Measurements from ENCODE around the gene KCNH2. TPM values are rescaled to one million over a fixed set of nuclear protein-coding genes. Genes with fewer than 3 reads are reported as not detected.

KCNH2 gene
- total RNA-seq, 1 experiment from 2014 or later, result 0.09 TPM

DNA sequence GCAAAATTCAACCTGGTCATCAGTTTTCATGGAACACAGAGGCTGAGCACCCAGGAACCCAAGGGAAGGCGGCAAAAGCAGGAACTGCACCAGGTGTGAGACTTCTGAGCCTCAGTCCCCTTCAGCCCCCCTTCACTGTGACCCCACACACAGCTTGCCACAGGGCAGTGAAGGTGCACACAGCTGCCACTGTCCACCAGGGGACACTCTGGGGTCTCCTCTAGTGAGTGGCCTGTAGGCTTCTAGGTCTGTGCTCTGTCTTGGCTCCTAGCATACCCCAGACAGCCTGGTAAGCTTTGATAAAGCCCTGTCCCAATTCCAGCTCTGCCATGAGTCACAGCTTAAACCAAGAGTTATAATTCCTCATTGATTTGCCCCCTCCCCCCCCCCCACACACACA, 12.1 kb downstream of the KCNH2 start:
- POLR2A ChIA-PET, result no interaction called here
- BruUV-seq (replicated peaks), result no TSS peak
- H3K4me1 Mint-ChIP-seq (ENCODE audit: insufficient read depth, unreplicated experiment), result no peaks in the 10 kb centered on the region
- H3K36me3 Mint-ChIP-seq (ENCODE audit: insufficient read depth, unreplicated experiment), result no peaks in the 10 kb centered on the region
- TF ChIP-seq, protein P1, sequence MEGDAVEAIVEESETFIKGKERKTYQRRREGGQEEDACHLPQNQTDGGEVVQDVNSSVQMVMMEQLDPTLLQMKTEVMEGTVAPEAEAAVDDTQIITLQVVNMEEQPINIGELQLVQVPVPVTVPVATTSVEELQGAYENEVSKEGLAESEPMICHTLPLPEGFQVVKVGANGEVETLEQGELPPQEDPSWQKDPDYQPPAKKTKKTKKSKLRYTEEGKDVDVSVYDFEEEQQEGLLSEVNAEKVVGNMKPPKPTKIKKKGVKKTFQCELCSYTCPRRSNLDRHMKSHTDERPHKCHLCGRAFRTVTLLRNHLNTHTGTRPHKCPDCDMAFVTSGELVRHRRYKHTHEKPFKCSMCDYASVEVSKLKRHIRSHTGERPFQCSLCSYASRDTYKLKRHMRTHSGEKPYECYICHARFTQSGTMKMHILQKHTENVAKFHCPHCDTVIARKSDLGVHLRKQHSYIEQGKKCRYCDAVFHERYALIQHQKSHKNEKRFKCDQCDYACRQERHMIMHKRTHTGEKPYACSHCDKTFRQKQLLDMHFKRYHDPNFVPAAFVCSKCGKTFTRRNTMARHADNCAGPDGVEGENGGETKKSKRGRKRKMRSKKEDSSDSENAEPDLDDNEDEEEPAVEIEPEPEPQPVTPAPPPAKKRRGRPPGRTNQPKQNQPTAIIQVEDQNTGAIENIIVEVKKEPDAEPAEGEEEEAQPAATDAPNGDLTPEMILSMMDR (IDR thresholded peaks at IDR 0.05; ENCODE audit: unreplicated experiment), result no peak
- H3K27me3 Mint-ChIP-seq (ENCODE audit: insufficient read depth, unreplicated experiment), result peaks cover 33% of the 10 kb centered on the region
- CTCF ChIA-PET, result interaction anchor here (0.6 to 2.0 kb wide), 2 partner anchors 89 to 622 kb away, joined by 3 to 4 read pairs; no protein-coding TSS in a partner anchor
- intact Hi-C loops (cut with micrococcal nuclease), result loop anchor here (5.0 kb wide), 2 partner anchors 51 to 146 kb away; no protein-coding TSS in a partner anchor
- H3K9me3 Mint-ChIP-seq (ENCODE audit: unreplicated experiment), result no peaks in the 10 kb centered on the region
- H3K27ac Mint-ChIP-seq (ENCODE audit: low read depth, unreplicated experiment), result no peak overlapping the region
- no peak overlapping the region for H3K4me3 Mint-ChIP-seq (ENCODE audit: unreplicated experiment)
- no peak for DNase-seq (ENCODE audit: unreplicated experiment)

DNA sequence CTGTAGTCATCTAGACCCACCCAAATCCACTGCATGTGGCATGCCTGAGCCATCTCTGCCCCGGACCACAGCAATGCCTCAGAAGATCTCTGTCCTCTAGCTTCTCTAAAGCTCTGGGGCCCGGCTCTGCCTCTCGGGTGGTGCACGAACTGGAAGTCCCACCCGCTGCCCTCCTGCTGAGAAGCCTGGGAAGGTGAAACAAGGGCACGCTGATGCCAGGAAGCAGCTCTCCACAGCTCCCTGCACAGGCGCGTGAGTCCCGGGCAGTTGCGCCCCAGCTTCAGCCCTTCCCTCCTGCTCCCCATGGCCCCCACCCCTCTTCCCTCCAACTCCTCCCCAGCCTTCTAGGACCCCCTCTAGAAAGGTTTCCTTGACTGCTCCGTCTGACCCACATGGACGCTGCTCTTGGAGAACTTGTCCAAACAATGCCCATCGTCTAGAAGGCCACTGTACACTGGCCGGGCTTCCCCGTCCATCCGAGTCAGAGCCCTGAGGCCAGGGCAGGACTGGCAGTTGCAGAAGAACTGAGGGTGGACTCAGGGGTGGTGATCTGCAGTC, 12.8 kb downstream of the KCNH2 start:
- no peaks in the 10 kb centered on the region for H3K36me3 Mint-ChIP-seq (ENCODE audit: insufficient read depth, unreplicated experiment)
- peaks cover 33% of the 10 kb centered on the region for H3K27me3 Mint-ChIP-seq (ENCODE audit: insufficient read depth, unreplicated experiment)
- no peaks in the 10 kb centered on the region for H3K4me1 Mint-ChIP-seq (ENCODE audit: insufficient read depth, unreplicated experiment)
- H3K4me3 Mint-ChIP-seq (ENCODE audit: unreplicated experiment), result no peak overlapping the region
- H3K9me3 Mint-ChIP-seq (ENCODE audit: unreplicated experiment), result no peaks in the 10 kb centered on the region
- TF ChIP-seq, protein P1 (IDR thresholded peaks at IDR 0.05; ENCODE audit: unreplicated experiment), result no peak
- BruUV-seq (replicated peaks), result no TSS peak
- CTCF ChIA-PET, result interaction anchor here (0.5 to 1.3 kb wide), 7 partner anchors 12 to 621 kb away, joined by 3 to 6 read pairs (median 4); no protein-coding TSS in a partner anchor
- no peak overlapping the region for H3K27ac Mint-ChIP-seq (ENCODE audit: low read depth, unreplicated experiment)
- no peak for DNase-seq (ENCODE audit: unreplicated experiment)
- intact Hi-C loops (cut with micrococcal nuclease), result loop anchor here (5.0 kb wide), 2 partner anchors 52 to 147 kb away; no protein-coding TSS in a partner anchor
- POLR2A ChIA-PET, result no interaction called here

DNA sequence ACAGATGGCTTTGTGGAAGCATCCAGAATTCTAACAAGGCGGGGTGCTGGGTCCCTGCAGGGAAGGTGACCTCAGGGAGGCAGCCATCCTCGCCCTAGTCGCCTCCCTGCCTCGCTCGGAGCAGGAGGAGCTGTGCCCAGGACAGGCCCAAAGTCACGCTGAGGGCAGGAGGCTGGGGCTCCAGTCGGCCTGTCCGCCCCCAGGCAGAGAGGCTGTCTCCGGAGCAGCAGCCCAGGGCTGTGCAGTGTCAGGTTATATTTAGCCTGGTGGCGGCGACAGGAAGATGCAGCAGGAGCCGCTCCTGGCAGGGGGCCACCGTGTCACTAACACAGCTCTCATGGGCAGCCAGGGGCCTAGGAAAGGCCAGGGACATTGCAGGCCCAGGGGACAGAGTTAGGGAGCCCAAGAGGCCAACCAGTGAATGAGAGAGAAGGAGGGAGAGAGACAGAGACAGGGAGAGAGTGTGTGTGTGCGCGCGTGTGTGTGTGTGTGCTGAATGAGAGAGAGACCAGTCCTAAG, 13.5 kb downstream of the KCNH2 start:
- intact Hi-C loops (cut with micrococcal nuclease), result loop anchor here (5.0 kb wide), 2 partner anchors 53 to 148 kb away; no protein-coding TSS in a partner anchor
- ChIA-PET POLR2A (no interaction called here), CTCF (interaction anchor here (0.6 to 1.3 kb wide), 5 partner anchors 13 to 146 kb away, joined by 4 to 6 read pairs (median 5); no protein-coding TSS in a partner anchor)
- H3K4me1 Mint-ChIP-seq (ENCODE audit: insufficient read depth, unreplicated experiment), result no peaks in the 10 kb centered on the region
- DNase-seq (ENCODE audit: unreplicated experiment), result no peak
- no TSS peak for BruUV-seq (replicated peaks)
- H3K4me3 Mint-ChIP-seq (ENCODE audit: unreplicated experiment), result no peak overlapping the region
- H3K27ac Mint-ChIP-seq (ENCODE audit: low read depth, unreplicated experiment), result no peak overlapping the region
- peaks cover 40% of the 10 kb centered on the region for H3K27me3 Mint-ChIP-seq (ENCODE audit: insufficient read depth, unreplicated experiment)
- H3K9me3 Mint-ChIP-seq (ENCODE audit: unreplicated experiment), result no peaks in the 10 kb centered on the region
- TF ChIP-seq, protein P1 (IDR thresholded peaks at IDR 0.05; ENCODE audit: unreplicated experiment), result no peak
- H3K36me3 Mint-ChIP-seq (ENCODE audit: insufficient read depth, unreplicated experiment), result no peaks in the 10 kb centered on the region

DNA sequence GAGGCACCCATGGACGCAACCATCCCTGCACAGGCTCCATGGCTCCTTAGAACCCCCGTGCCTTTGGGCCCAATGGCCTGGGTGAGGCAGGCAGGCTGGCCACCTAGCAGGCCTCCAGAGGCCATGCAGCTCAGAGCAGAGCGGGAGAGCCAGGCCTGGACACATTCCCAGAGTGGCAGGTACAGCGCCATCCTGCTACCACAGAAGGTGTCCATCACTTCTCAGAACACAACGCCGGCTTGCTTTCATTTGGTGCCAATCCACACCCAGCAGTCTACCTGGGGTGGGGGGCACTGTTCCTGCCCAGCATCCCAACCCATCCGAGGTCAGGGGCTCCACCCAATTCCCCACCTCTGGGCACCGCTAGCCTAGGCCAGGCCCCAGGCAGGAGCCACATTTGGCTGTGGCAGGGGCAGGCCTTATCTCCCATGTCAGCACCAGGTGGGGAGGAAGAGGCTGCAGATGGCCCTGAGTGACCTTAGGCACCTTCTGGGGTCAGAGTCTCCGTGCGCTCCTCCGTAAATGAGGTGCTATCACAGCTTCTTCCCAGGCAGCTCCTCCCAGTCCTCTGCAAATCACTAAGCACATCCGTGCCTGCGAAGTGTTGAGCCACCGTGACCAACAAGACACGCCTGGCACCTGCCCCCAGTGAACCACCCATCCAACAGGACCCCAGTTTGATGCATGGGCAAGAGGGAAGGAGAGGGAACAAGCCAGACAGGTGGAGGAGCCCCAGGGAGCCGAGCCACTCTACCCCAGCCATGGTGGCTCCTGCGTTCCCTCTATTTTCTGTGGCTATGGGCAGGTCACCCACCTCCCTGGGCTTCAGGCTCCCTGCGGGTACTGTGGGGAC, 14.2 kb downstream of the KCNH2 start:
- H3K27me3 Mint-ChIP-seq (ENCODE audit: insufficient read depth, unreplicated experiment), result peaks cover 43% of the 10 kb centered on the region
- TF ChIP-seq, protein P1 (IDR thresholded peaks at IDR 0.05; ENCODE audit: unreplicated experiment), result no peak
- H3K4me3 Mint-ChIP-seq (ENCODE audit: unreplicated experiment), result no peak overlapping the region
- POLR2A ChIA-PET, result no interaction called here
- no peaks in the 10 kb centered on the region for H3K9me3 Mint-ChIP-seq (ENCODE audit: unreplicated experiment)
- CTCF ChIA-PET, result interaction anchor here (0.6 to 2.6 kb wide), 21 partner anchors 11 to 1667 kb away, joined by 3 to 18 read pairs (median 4); no protein-coding TSS in a partner anchor
- no peak overlapping the region for H3K27ac Mint-ChIP-seq (ENCODE audit: low read depth, unreplicated experiment)
- DNase-seq (ENCODE audit: unreplicated experiment), result no peak
- H3K4me1 Mint-ChIP-seq (ENCODE audit: insufficient read depth, unreplicated experiment), result no peaks in the 10 kb centered on the region
- BruUV-seq (replicated peaks), result no TSS peak
- intact Hi-C loops (cut with micrococcal nuclease), result loop anchor here (1.0 to 2.0 kb wide), 2 partner anchors 22 to 209 kb away; no protein-coding TSS in a partner anchor
- H3K36me3 Mint-ChIP-seq (ENCODE audit: insufficient read depth, unreplicated experiment), result no peaks in the 10 kb centered on the region
